Metanephros (tissue), 2 donors: ENCODE data around the gene HIC2. TPM values are rescaled to one million over a fixed set of nuclear protein-coding genes. Genes with fewer than 3 reads are reported as not detected.

ENCODE experiments used
- small RNA-seq: library from RNA; depleted of rRNA; stranded (forward); fragments of <200 nt; gene quantifications from one replicate; pipeline ENCODE3, GENCODE V24; 2014; ENCODE audit warnings: low replicate concordance
- total RNA-seq: library from RNA; depleted of rRNA; stranded (reverse); fragments of >200 nt; gene quantifications from one replicate; pipeline ENCODE4 v1.2.3, GENCODE V29; 2014

The HIC2 gene
- 9.3 TPM for total RNA-seq

GRCh38 chr22:21417227-21417746 is at the start of gene HIC2:
TSS of gene HIC2 (plus strand) at chr22:21417371. CDS start at chr22:21442832, 25,461 bp downstream.

DNA sequence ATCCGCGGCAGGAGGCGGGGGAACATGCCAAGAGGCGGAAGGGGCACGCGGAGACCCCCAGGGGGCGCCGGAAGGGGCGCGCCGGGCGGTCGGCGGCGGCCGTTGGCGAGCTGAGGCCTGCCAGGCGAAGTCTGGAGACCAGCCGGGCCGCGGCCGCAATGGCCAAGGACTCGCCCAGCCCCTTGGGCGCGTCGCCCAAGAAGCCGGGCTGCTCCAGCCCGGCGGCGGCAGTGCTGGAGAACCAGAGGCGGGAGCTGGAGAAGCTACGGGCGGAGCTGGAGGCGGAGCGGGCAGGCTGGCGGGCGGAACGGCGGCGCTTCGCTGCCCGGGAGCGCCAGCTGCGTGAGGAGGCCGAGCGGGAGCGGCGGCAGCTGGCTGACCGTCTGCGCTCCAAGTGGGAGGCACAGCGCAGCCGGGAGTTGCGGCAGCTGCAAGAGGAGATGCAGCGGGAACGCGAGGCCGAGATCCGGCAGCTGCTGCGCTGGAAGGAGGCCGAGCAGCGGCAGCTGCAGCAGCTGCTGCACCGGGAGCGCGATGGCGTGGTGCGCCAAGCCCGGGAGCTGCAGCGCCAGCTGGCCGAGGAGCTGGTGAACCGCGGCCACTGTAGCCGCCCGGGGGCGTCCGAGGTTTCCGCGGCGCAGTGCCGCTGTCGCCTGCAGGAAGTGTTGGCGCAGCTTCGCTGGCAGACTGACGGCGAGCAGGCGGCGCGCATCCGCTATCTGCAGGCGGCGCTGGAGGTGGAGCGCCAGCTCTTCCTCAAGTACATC is 33.3 kb upstream of the HIC2 start, which contains the start of gene RIMBP3B:
Gene RIMBP3B (plus strand): TSS at position 51 of the 767 bp plus-strand sequence. CDS start 108 bp downstream, at position 159.

DNA sequence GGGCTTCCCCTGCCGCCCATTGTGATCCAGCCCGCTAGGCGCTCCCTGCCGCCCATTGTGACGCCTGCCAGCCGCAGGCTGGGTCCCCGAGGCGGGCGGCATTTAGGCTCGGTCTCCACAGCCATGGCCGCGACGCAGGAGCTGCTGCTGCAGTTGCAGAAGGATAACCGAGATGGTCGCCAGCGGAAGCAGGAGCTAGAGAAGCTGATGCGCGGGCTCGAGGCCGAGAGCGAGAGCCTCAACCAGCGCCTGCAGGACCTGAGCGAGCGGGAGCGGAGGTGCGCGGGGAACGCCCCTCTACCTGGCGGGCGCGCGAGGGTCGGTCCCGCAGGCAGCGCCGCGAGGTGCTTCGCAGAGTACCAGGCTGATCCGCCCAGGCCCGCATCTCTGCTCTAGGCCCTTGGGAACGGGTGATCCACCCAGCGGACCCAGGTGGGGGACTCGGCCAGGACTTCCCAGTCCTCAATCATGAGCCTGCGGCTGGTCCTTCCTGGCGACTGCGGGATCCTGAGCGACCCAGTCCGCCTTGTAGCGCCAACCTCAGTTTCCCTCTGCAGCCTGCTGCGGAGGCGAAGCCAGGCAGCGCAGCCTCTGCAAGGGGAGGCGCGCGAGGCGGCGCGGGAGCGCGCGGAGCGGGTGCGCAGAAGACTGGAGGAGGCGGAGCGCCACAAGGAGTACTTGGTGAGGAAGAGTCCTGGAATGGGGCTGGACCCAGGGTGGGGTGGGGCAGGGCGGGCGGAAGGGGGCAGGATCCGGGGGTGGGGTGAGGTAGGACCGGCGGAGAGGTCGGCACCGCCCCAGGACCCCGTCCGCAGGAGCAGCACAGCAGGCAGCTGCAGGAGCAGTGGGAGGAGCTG is 50.4 kb downstream of the HIC2 start, which contains the start of gene TMEM191C:
Gene TMEM191C (plus strand): TSS at position 51 of the 857 bp plus-strand sequence. CDS start 73 bp downstream, at position 124.

Small RNA genes lying within 50 kb of the gene (small RNA-seq; reads per million reads assigned to genes)
- not detected for gene RF00492
- gene RN7SKP63: not detected

Other genes starting within 250 kb of the HIC2 start
- 0.12 TPM for gene RIMBP3B, start 33.6 kb upstream of the HIC2 start, total RNA-seq
- gene TMEM191C, start 50.0 kb downstream of the HIC2 start, total RNA-seq: 1.5 TPM
- gene RIMBP3C, start 134.1 kb downstream of the HIC2 start, total RNA-seq: 0.82 TPM
- gene UBE2L3, start 150.3 kb downstream of the HIC2 start, total RNA-seq: 32.4 TPM
- gene YDJC, start 212.7 kb downstream of the HIC2 start, total RNA-seq: 12.7 TPM
- 0.35 TPM for gene CCDC116, start 215.4 kb downstream of the HIC2 start, total RNA-seq
- gene SDF2L1, start 224.9 kb downstream of the HIC2 start, total RNA-seq: 19.2 TPM
- gene PPIL2, start 248.6 kb downstream of the HIC2 start, total RNA-seq: 37.7 TPM